NCI-H2227 (cell line): ENCODE data around the gene GRAMD1A.

Experiments used
- DNase-seq: peaks from one replicate; lab custom pipeline; 2025; ENCODE audit not compliant: unreplicated experiment; lab: John Stamatoyannopoulos, UW

The GRAMD1A gene

GRCh38 chr19:35069696-35070095 lies 69.6 kb downstream of the GRAMD1A start:
- no peak for DNase-seq

DNA sequence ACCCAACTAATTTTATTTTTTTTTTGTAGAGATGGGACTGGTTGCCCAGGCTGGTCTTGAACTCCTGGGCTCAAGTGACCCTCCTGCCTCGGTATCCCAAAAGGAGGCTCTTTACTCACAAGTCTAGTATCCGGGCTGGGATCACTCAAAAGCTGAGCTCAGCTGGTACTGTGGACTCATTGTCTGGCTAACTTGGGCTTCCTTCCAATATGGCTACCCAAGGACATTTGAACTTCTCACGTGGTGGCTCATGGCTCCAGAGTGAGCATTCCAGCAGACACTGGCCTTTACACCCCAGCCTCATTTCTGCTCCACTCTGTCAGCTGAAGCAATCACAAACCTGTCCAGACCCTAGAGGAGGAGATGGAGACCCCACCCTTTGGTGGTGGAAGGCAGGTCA lies 70.3 kb downstream of the GRAMD1A start:
- DNase-seq: peak; percentile 50

GRCh38 chr19:35073516-35073915 lies 73.4 kb downstream of the GRAMD1A start:
- no peak for DNase-seq

DNA sequence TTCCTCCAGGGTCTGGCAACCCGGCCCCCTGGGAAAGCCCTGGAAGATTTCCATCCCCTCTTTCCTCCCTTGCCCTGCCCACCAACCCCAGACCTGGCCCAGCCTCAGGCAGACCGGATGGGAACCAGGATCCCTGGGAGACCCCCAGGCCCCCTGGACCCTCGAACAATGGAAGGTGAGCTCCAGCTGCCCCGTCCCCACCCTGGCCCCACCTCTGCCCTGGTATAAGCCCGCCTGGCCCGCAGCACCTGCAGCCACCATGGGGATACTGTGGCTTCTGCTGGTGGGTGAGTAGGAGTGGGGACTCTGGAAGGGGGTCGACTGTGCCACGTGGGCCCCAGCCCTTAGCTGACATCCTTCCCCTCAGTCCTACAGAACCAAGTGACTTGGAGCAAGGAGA lies 73.8 kb downstream of the GRAMD1A start:
- no peak for DNase-seq

DNA sequence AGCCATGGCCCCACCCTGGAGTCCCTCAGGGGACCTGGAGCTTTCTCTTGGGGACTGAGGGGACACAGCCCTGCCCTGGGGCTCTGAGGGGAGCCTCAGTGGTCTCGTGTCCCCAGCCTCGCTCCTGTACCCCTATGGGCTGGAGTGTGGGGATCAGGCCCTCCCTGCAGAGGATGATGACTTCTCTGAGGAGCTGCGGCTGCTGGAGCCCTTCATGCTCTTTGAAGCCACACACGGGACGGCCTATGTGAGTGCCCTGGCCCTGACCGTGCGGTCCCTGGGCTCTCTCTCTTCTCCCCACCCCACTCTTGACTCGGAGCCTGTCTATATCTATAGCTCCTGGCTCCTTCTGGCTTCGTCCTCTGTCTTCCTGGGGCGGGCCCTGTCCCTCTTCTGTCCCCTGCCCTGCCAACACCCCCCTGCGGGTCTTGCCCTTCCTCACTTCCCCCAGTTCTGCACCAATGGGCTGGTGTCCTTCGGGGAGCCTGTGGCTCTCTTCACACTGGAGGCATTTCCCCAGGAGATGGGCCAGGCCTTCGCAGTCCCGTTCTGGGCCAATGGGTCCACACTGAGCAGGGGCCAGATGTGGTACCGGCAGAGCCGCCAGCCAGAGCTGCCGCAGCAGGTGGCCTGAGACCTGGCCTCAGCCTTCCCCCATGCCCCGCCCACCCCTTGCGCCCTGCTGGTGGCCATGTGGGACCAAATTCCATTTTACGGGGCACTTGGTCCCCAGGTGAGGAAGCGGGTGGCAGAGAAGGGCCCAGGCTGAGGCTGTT lies 74.5 kb downstream of the GRAMD1A start:
- no peak for DNase-seq

DNA sequence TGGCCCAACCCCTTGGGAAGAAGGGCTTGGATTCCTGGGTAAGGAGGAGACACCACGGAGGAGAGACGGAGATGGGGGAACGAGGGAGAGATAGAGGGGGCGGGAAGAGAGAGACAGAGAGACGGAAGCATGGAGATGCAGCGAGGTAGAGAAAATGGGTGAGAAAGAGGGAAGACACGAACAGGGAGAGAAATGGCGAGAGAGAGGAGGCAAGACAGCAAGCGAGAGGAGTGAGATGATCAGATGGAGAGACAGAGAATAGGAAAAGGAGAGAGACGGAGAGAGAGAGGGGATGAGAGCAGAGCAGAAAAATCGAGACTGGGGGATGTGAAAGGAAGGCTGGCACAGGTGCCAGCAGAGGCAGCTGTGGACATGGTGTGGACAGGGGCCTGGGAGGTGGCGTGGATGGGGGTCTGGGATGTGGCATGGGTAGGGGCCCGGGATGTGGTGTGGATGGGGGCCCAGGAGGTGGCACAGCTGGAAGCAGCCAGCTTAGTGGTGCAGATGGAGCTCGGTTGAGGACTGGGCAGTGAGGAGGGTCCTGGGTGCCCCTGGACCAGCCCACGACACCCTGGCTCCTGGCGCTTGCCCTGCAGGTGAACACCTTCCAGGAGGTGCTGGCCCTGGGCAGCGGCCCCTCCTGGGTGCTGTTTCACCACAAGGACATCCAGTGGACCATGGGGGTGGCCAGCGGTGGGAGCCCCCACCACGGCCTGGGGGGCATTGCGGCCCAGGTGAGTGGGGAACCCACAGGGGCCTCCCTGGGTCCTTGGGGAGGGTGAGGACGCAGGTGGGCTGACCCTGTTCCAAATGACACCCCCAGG lies 75.3 kb downstream of the GRAMD1A start:
- no peak for DNase-seq

DNA sequence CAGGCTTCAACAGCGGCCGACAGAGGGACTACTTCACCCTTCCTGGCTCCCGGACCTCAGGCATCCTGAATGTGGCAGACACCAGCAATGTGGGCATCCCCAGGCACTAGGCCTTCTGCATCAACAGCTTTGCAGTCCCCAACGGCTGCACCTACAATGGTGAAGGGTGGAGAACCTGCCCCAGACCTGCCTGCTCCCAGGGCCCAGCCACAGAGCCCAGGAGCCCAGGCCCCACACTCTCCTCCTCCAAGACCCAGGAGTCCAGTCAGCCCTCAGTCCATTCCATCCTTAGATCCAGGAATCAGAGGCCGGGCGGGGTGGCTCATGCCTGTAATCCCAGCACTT lies 75.9 kb downstream of the GRAMD1A start:
- DNase-seq: no peak
